KBM-7 (cell line): Measurements from ENCODE around the gene FOLR3.
A peak's percentile ranks its signal among the peaks of the same experiment; 100 is the strongest.
"Not testable (repeated sequence)": the region's sequence is repeated elsewhere in the genome, so short reads cannot be mapped to it uniquely, and the experiment has no call there.

Experiments used
- DNase-seq: peaks from one replicate; pipeline ENCODE4 v3.0.0-alpha.2; 2015
- in situ Hi-C: fragments of 300-500 bp; cut with MboI; formaldehyde crosslinking; loops from 2 replicates; pipeline ENCODE4 v1.14.3; 2020; ENCODE audit warnings: low sequenced_read_pairs, low pct_unique_long_range_greater_than_20kb, mixed read lengths

FOLR3 gene

GRCh38 chr11:72154816-72155215 lies 19.3 kb downstream of the FOLR3 start:
- DNase-seq: no peak
- in situ Hi-C loops: no loop called here

DNA sequence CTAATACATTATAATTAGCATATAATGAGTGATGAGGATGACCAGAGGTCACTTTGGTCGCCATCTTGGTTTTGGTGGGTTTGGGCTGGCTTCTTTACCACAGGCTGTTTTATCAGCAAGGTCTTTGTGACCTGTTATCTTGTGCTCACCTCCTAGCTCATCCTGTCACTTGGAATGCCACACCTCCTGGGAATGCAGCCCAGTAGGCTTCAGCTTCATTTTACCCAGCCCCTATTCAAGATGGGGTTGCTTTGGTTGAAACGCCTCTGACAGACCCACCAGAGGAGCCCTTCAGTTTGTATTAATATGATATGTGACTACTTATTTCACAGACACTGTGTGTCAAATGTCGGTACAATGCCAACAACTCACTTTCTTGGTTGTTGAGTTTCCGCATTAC lies 20.2 kb downstream of the FOLR3 start:
- in situ Hi-C loops: no loop called here
- DNase-seq: no peak

- in situ Hi-C loops: no loop called here
- no peak for DNase-seq
These were observed 21.6 kb downstream of the FOLR3 start for GRCh38 chr11:72157131-72157530.

DNA sequence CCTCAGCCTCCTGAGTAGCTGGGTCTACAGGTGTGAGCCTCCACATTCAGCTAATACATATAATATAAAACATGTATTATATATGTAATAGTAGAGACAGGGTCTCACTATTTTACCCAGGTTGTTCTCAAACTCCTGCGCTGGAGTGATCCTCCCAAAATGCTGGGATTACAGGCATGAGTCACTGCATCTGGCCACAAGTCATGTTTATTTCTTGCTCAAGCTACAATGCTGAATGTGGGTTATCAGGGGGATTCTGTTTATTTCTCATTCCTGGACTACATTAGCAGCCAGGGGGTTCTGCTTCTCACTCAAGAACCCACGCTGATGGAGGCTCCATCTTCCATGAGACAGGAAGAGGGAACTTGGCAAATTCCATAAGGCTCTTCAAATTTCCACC lies 24.8 kb downstream of the FOLR3 start:
- no peak for DNase-seq
- in situ Hi-C loops: no loop called here

DNA sequence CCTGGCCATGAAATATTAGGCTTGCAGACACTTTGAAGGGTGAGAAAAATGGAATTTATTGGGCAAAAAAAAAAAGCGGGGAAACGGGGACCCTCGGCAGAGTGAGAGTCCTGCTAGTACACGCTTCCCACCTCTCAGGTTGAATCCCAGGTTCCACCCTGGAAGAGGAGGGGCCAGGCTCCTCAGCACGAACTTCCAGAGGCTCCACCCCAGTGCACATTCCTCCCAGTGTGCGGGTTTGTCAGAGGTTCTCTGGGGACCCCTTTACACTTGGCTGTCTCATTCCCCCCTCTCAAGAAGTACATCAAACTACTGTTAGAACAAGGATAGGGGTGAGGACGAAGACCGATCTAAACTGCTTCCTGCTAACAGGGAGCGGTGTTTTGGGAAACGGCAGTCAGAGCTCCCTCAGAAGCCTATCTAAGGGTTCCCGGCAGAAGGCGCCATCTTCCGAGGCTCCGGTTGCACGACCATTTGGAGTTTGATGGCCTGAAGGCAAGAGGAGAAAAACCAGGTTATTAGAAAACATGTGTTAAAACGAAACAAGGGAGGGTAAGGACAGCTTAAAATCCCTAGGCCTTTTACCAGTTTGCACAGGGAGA lies 27.5 kb downstream of the FOLR3 start:
- in situ Hi-C loops: no loop called here
- DNase-seq: no peak

- in situ Hi-C loops, DNase-seq: not testable (repeated sequence)
These were observed 28.7 kb downstream of the FOLR3 start for GRCh38 chr11:72164187-72164586.

DNA sequence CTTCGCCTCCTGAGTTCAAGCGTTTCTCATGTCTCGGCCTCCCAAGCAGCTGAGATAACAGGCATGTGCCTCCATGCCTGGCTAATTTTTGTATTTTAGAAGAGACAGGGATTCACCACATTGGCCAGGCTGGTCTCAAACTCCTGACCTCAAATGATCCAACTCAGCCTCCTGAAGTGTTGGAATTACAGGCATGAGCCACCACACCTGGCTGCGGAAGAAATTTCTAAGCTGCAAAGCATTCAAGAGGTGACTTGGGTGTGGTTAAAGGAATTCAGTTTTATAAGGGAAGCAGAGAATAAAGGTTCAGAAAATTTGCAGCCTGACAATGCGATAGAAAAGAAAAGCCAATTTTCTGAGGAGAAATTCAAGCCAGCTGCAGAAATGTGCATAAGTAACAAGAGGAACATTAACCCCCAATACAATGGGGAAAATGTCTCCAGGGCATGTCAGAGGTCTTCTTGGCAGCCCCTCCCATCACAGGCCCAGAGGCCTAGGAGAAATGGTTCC lies 33.6 kb downstream of the FOLR3 start:
- DNase-seq, in situ Hi-C loops: not testable (repeated sequence)

GRCh38 chr11:72169754-72170153 lies 34.2 kb downstream of the FOLR3 start:
- DNase-seq, in situ Hi-C loops: not testable (repeated sequence)

DNA sequence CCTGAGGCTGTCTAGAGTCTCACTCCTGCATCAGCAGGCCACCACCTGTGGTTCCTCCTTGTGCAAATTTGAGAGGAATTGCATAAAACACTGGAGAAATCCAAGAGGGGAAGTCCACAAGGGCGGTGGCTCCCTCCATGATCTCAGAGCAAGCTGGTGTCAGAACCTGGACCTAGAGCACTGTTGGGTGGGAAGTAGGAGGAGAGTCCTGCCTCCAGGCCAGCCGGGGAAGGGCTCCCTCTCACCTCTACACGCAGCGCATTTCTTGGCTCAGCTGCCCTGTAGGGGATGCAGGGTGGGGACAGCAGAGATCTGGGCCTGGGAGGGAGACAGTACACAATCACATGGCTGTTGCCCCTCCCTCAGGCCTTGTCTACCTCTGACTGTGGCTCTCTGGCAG lies 36.5 kb downstream of the FOLR3 start:
- DNase-seq, in situ Hi-C loops: not testable (repeated sequence)

DNA sequence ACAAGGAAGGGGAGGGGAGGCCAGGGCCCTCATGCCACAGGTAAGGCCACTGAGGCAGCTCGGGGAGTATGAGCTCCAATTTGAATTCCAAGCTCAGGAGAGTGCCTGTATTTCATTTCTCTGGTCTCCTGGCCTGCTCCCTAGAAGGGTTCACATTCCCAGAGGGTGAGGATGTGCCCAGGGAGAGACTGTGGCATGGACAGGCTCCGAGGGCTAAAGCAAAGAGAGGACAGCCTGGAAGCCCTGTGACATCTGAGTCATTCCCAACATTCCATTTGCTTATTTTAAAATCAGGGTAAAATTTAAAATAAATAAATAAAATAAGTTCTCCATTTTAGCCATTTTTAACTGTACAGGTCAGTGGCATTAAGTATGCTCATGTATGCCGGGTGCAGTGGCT lies 37.8 kb downstream of the FOLR3 start:
- in situ Hi-C loops: no loop called here
- no peak for DNase-seq

DNA sequence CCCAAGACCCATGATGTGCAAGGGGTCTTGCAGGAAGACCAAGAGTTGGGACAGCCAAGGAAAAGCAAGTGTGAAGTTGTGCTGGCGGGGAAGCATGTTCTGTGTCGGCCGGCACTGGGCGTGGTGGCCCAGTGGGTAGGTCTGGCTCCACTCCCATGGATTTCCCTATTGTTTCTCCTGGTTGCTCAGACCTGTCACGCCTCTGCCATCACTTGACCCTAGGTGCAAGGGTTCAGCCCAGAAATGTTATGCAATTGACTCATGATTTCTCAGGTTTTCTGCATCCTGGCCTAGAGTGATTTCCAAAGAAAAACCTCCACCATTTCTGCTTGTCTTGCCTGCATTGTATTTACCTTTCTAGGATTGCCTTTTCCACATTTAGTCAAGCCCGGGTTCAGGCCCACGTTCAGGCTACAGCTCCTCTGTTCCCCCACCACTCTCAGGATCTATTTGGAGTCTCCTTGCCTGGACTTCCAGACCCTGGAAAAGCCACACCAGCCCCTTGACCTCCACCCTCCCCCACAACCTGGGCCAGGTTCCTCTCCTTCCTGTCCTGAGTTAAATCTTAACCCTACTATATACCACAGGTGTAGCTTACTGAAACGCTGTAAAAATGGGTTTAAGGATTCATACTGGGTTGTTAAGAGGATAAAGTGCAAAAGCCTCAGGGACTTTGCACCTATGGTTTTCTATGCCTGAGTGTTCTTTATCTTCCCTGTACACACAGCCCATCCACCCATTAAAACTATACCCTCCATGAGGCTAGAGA lies 39.0 kb downstream of the FOLR3 start:
- no peak for DNase-seq
- in situ Hi-C loops: no loop called here

GRCh38 chr11:72177656-72178055 lies 42.1 kb downstream of the FOLR3 start:
- in situ Hi-C loops: no loop called here
- no peak for DNase-seq

DNA sequence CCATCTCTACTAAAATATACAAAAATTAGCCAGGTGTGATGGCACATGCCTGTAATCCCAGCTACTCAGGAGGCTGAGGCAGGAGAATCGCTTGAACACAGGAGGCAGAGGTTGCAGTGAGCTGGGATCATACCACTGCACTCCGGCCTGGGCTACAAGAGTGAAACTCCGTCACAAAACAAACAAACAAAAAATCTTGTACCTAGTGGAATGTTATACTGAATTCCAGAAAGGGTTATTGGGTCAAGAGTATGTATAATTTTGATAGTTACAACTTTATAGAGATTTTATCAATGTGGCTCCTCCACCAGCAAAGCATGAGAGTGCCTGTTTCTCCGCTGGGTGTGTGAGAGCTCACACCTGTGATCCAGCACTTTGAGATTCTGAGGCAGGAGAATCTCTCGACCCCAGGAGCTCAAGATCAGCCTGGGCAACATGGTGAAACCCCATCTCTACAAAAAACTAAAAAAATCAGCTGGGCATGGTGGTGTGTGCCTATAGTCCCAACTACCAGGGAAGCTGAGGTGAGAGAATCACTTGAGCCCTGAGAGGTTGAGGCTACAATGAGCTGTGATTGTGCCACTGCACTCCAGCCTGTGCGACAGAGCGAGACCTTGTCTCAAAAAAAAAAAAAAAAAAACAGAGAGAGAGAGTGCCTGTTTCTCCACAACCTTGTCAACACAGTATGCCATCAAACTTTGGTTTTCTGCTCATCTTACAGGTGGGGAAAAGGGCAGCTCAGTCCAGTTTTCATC lies 43.7 kb downstream of the FOLR3 start:
- in situ Hi-C loops: no loop called here

DNA sequence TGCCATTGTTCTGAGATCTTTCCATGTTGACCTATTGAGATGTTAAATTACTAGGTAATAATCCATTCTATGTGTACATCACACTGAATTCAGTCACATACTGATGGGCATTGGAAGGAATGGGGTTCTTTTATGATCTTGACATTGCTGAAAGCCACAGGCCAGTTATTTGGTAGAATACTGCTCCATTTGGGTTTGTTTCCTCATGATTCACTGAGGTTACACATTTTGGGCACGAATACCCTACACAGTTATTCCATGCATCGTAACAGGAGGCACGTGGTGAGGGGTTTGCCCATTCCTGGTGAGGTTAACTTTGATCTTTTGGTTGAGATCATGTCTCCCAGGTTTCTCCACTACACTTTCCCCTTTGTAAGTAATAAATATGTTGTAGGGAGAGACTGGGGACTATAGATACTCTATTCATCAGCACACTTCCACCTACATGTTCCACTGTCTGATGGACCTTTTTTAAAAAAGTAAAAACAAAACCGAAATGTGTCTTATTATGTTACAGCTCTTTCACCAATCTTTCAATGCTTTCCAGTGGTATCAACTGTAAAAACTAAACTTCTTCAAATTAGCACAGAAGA lies 44.4 kb downstream of the FOLR3 start:
- in situ Hi-C loops: no loop called here
- DNase-seq: no peak

More for the DNA sequence above, 43.7 kb downstream of the FOLR3 start:
- DNase-seq: no peak

- DNase-seq, in situ Hi-C loops: not testable (repeated sequence)
These were observed 45.5 kb downstream of the FOLR3 start for GRCh38 chr11:72180892-72181552.

GRCh38 chr11:72181553-72181958 lies 46.0 kb downstream of the FOLR3 start:
- DNase-seq: peak; percentile 33
- in situ Hi-C loops: not testable (repeated sequence)

- no peak for DNase-seq
- in situ Hi-C loops: no loop called here
These were observed 52.7 kb downstream of the FOLR3 start for GRCh38 chr11:72188267-72188666.
